ENCODE results near the gene FGD4.

DNA sequence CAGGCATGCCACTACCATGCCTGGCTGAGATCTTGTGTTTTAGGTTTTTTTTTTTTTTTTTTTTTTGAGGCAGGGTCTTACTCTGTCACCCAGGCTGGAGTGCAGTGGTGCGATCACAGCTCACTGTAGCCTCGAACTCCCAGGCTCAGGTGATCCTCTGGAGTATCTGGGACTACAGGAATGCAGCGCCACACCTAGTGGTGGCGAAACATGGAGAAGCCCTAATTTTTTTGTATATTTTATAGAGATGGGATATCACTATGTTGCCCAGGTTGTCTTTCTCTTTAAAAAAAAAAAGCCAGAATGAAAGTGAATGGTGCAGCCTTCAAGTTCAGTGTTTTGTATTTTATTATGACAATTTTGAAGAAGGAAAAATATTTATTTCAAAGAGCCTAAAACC lies 44.1 kb downstream of the FGD4 start:
- TF ChIP-seq CTCF (conservative IDR thresholded peaks at IDR 0.05 in 1 of 2, IDR thresholded peaks at IDR 0.05 in 1 of 2; ENCODE audit: extremely low read depth in 1 of 2, insufficient read depth in 1 of 2, low read depth in 1 of 2, low read length in 2 of 2) (no peak), EZH2 (IDR thresholded peaks at IDR 0.05; ENCODE audit: borderline replicate concordance, low read length) (no peak)
